Mesenchymal stem cell (in vitro differentiated cells and primary cell): Measurements from ENCODE around the gene NLGN4X.

Experiments
- DNase-seq: peaks from one replicate; pipeline ENCODE4 v3.0.0-alpha.2; 2013
- H2AFZ ChIP-seq: one replicate; pipeline ENCODE4 v1.6.1; 2013; ENCODE audit warnings: low read depth, mild to moderate bottlenecking, control low read depth, inconsistent platforms, low read length, moderate library complexity
- H2AK5ac ChIP-seq: 2 replicates; pipeline ENCODE4 v1.6.1; 2013; ENCODE audit warnings: low read length, moderate library complexity, mild to moderate bottlenecking, inconsistent platforms; ENCODE audit not compliant: severe bottlenecking
- H2BK120ac ChIP-seq: one replicate; pipeline ENCODE4 v1.6.1; 2013; ENCODE audit warnings: low read depth, mild to moderate bottlenecking, inconsistent platforms, low read length, moderate library complexity
- H2BK12ac ChIP-seq, 2 experiments: one replicate each; pipeline ENCODE4 v1.6.1; 2013; ENCODE audit warnings: inconsistent platforms in 2 of 2, low read length in 2 of 2, mild to moderate bottlenecking in 2 of 2, moderate library complexity in 2 of 2, control low read depth in 1 of 2
- H2BK15ac ChIP-seq: one replicate; pipeline ENCODE4 v1.6.1; 2013; ENCODE audit warnings: mild to moderate bottlenecking, low read depth, inconsistent platforms; ENCODE audit not compliant: poor library complexity, severe bottlenecking
- H2BK5ac ChIP-seq: 2 replicates; pipeline ENCODE4 v1.6.1; 2013; ENCODE audit warnings: low read depth, mild to moderate bottlenecking, low read length, control low read depth, inconsistent platforms; ENCODE audit not compliant: poor library complexity, severe bottlenecking
- H3K14ac ChIP-seq, 2 experiments: one replicate each; pipeline ENCODE4 v1.6.1; 2013; ENCODE audit warnings: inconsistent platforms in 2 of 2, low read length in 2 of 2, control low read depth in 1 of 2, mild to moderate bottlenecking in 1 of 2, moderate library complexity in 1 of 2
- H3K18ac ChIP-seq, 2 experiments: one replicate each; pipeline ENCODE4 v1.6.1; 2013; ENCODE audit warnings: inconsistent platforms in 2 of 2, low read length in 2 of 2, control low read depth in 1 of 2, low read depth in 1 of 2, mild to moderate bottlenecking in 1 of 2
- H3K23ac ChIP-seq, 2 experiments: one replicate each; pipeline ENCODE4 v1.6.1; 2013; ENCODE audit warnings: inconsistent platforms in 2 of 2, low read length in 2 of 2, mild to moderate bottlenecking in 2 of 2, moderate library complexity in 2 of 2, control low read depth in 1 of 2
- H3K27ac ChIP-seq: 2 replicates; pipeline ENCODE4 v1.5.1; 2013; ENCODE audit warnings: mild to moderate bottlenecking, moderate library complexity, low read length, control low read depth, inconsistent platforms; ENCODE audit not compliant: poor library complexity, severe bottlenecking
- H3K27me3 ChIP-seq, 2 experiments: 2 replicates each; pipeline versions ENCODE4 v1.6.1 to v1.7.0; 2013; ENCODE audit warnings: low read length in 2 of 2, mild to moderate bottlenecking in 2 of 2, moderate library complexity in 2 of 2, control low read depth in 1 of 2, inconsistent platforms in 1 of 2; ENCODE audit not compliant: control insufficient read depth in 1 of 2, insufficient read depth in 1 of 2
- H3K36me3 ChIP-seq, 2 experiments: 2 replicates each; pipeline versions ENCODE4 v1.6.1 to v1.7.0; 2013; ENCODE audit warnings: low read length in 2 of 2, control low read depth in 1 of 2, inconsistent platforms in 1 of 2, low read depth in 1 of 2, mild to moderate bottlenecking in 1 of 2; ENCODE audit not compliant: insufficient read depth in 2 of 2, control insufficient read depth in 1 of 2
- H3K4ac ChIP-seq, 2 experiments: one replicate each; pipeline ENCODE4 v1.6.1; 2013; ENCODE audit warnings: inconsistent platforms in 2 of 2, low read length in 2 of 2, mild to moderate bottlenecking in 2 of 2, moderate library complexity in 2 of 2, control low read depth in 1 of 2, low read depth in 1 of 2
- H3K4me1 ChIP-seq: 2 replicates; pipeline ENCODE4 v1.6.1; 2013; ENCODE audit warnings: low read depth, low read length, control low read depth; ENCODE audit not compliant: control insufficient read depth, insufficient read depth
- H3K4me2 ChIP-seq: 2 replicates; pipeline ENCODE4 v1.6.1; 2013; ENCODE audit warnings: low read length, mild to moderate bottlenecking, inconsistent platforms; ENCODE audit not compliant: poor library complexity, severe bottlenecking
- H3K4me3 ChIP-seq, 2 experiments: 2 replicates each; pipeline versions ENCODE4 v1.5.1 to v1.7.0; 2013; ENCODE audit warnings: low read length in 2 of 2, mild to moderate bottlenecking in 2 of 2, control low read depth in 1 of 2, low read depth in 1 of 2; ENCODE audit not compliant: insufficient read depth in 1 of 2
- H3K79me1 ChIP-seq: replicated peaks from 2 replicates; pipeline ENCODE4 v1.6.1; 2013; ENCODE audit warnings: mild to moderate bottlenecking, control low read depth, low read length, inconsistent platforms; ENCODE audit not compliant: poor library complexity, severe bottlenecking
- H3K9ac ChIP-seq: 2 replicates; pipeline ENCODE4 v1.7.0; 2013; ENCODE audit warnings: mild to moderate bottlenecking, low read length, moderate library complexity
- H3K9me3 ChIP-seq: 2 replicates; pipeline ENCODE4 v1.7.0; 2013; ENCODE audit warnings: mild to moderate bottlenecking, low read length; ENCODE audit not compliant: control insufficient read depth
- H4K8ac ChIP-seq: one replicate; pipeline ENCODE4 v1.6.1; 2013; ENCODE audit warnings: inconsistent platforms, mild to moderate bottlenecking, low read length, moderate library complexity
- H4K91ac ChIP-seq: one replicate; pipeline ENCODE4 v1.6.1; 2013; ENCODE audit warnings: mild to moderate bottlenecking, low read length, inconsistent platforms
- WGBS: methylation state at CpG from one replicate; pipeline ENCODE4 v1.1.7; 2013; ENCODE audit warnings: mixed read lengths; 5-methylcytosine and 5-hydroxymethylcytosine counted together

The NLGN4X gene

DNA sequence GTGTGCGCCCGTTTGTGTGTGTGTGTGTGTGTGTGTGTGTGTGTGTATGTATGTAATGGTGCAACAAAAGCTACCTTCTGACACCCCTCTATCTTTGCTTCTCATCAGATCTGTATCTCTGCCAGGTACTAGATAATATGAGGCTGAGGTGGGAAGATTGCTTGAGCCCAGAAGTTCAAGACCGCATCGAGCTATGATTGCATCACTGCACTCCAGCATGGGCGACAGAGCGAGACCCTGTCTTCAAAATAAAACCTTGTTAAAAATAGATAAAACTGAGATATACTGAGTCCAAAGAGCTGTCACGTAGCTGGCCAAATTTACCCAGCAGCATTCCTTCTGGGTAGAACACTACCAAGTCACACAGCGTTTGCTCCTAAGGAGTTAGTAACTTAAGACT lies 18.4 kb downstream of the NLGN4X start:
- Histone ChIP-seq H3K18ac (no peak overlapping the region), H4K91ac (no peak overlapping the region), H3K79me1 (no peaks in the 10 kb centered on the region), H3K9ac (no peak overlapping the region), H2BK15ac (no peak overlapping the region), H3K14ac (no peak overlapping the region), H2BK120ac (no peak overlapping the region), H3K4me3 (no peak overlapping the region), H3K27ac (no peak overlapping the region), H4K8ac (no peak overlapping the region), H3K27me3 (no peaks in the 10 kb centered on the region), H3K36me3 (no peaks in the 10 kb centered on the region), H3K4me1 (no peaks in the 10 kb centered on the region), H3K4ac (no peak overlapping the region), H2AFZ (no peak overlapping the region), H2BK12ac (no peak overlapping the region), H2BK5ac (no peak overlapping the region), H2AK5ac (no peak overlapping the region), H3K23ac (no peak overlapping the region), H3K4me2 (no peak overlapping the region), H3K9me3 (no peaks in the 10 kb centered on the region)
- no peak for DNase-seq
- 67% methylated on average over 1 of the region's 8 CpGs for WGBS

DNA sequence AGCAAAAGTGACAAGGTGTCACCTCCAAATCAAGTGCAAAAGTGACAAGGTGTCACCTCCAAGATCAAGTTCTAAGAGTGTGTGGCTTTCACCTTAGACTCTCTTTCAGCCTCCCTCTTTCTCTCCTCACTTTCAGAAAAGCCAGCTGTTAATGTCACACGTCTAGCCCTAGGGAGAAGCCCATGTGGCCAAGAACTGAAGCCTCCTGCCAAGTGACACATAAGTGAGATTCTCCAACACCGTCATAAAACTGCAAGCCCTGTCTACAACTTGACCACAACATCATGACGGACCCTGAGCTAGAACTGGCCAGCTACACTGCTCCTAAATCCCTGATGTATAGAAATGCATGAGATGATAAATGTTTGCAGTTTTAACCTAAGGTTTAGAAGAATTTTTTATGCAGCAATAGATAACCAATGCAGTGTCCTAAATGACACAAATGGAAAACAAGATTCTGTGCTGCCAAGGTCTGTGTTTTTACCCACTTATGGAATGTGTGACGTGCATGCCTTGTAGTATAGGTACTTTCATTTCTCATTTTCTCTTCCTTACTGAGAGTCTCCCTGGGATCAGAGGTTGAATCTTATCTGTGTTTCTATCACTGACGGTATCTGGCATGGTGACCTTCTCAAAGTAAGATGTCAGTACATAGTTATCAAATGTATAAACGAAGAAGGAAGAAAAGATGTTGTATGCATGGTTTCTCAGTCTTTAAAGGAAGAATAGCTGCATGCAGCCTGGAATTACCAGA lies 25.0 kb downstream of the NLGN4X start:
- Histone ChIP-seq H4K91ac (no peak overlapping the region), H3K4me2 (no peak overlapping the region), H3K36me3 (no peaks in the 10 kb centered on the region), H3K18ac (no peak overlapping the region), H2AK5ac (no peak overlapping the region), H3K4me1 (no peaks in the 10 kb centered on the region), H3K27ac (no peak overlapping the region), H2BK5ac (no peak overlapping the region), H3K4ac (no peak overlapping the region), H3K27me3 (no peaks in the 10 kb centered on the region), H3K23ac (no peak overlapping the region), H4K8ac (no peak overlapping the region), H2BK120ac (no peak overlapping the region), H3K9ac (no peak overlapping the region), H2BK12ac (no peak overlapping the region), H2AFZ (no peak overlapping the region), H2BK15ac (no peak overlapping the region), H3K4me3 (no peak overlapping the region), H3K79me1 (no peaks in the 10 kb centered on the region), H3K14ac (no peak overlapping the region), H3K9me3 (peaks cover 3% of the 10 kb centered on the region)
- 56% methylated on average over 3 of the region's 6 CpGs for WGBS
- no peak for DNase-seq

DNA sequence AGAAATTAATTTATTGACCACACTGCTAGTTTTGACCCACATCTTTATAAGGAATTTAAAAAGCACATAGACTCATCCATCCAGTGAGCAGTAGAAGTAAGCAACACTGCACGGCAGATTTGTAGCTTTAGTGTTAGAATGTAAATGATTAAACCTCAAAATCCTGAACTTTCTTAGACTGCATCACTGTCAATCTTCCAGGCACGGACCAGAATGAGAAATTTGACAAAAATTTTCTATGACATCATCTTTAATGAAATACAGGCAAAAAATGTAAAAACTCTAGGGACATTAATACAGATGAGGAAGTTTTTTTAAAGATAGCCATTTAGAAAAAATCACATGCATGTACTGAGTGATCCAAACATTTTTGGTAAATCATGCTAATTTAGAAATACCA lies 29.2 kb downstream of the NLGN4X start:
- H3K18ac ChIP-seq: no peak overlapping the region
- no peaks in the 10 kb centered on the region for H3K27me3 ChIP-seq
- no peak overlapping the region for H2AFZ ChIP-seq
- H2BK120ac ChIP-seq: no peak overlapping the region
- H3K14ac ChIP-seq: no peak overlapping the region
- no peak overlapping the region for H3K4me3 ChIP-seq
- no peak overlapping the region for H4K8ac ChIP-seq
- H3K23ac ChIP-seq: no peak overlapping the region
- H2BK15ac ChIP-seq: no peak overlapping the region
- DNase-seq: no peak
- no CpG with 5 or more reads among the region's 2 CpGs for WGBS
- no peak overlapping the region for H3K27ac ChIP-seq
- no peaks in the 10 kb centered on the region for H3K4me1 ChIP-seq
- no peak overlapping the region for H2BK5ac ChIP-seq
- peaks cover 15% of the 10 kb centered on the region for H3K9me3 ChIP-seq
- no peak overlapping the region for H3K4ac ChIP-seq
- H3K79me1 ChIP-seq: no peaks in the 10 kb centered on the region
- no peak overlapping the region for H3K4me2 ChIP-seq
- no peaks in the 10 kb centered on the region for H3K36me3 ChIP-seq
- no peak overlapping the region for H2BK12ac ChIP-seq
- no peak overlapping the region for H3K9ac ChIP-seq
- no peak overlapping the region for H4K91ac ChIP-seq
- no peak overlapping the region for H2AK5ac ChIP-seq

DNA sequence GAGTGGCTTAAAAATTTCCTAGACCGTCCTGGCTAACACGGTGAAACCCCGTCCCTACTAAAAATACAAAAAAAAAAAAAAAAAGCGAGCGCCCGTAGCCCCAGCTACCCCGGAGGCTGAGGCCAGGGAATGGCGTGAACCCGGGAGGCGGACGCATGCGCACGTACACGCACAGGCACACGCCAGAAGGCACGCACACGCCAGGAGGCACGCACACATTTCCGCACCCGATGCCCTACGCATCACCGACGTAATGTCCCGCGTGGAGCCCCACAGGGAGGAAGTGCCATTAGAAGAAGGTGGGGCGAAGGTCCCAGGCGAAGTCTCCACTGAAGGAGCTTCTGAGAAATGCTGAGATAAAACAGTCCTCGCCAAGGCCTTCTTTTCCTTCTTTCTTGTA lies 41.4 kb downstream of the NLGN4X start:
- no peak overlapping the region for H3K18ac ChIP-seq
- no peak overlapping the region for H4K91ac ChIP-seq
- no peak overlapping the region for H3K14ac ChIP-seq
- no peak overlapping the region for H3K27ac ChIP-seq
- H2BK15ac ChIP-seq: no peak overlapping the region
- H3K4me1 ChIP-seq: no peaks in the 10 kb centered on the region
- H3K9ac ChIP-seq: no peak overlapping the region
- no peak overlapping the region for H3K4ac ChIP-seq
- peaks cover 4% of the 10 kb centered on the region for H3K9me3 ChIP-seq
- H2AK5ac ChIP-seq: no peak overlapping the region
- 97% methylated on average over 21 of the region's 28 CpGs for WGBS
- H2AFZ ChIP-seq: no peak overlapping the region
- H3K79me1 ChIP-seq: no peaks in the 10 kb centered on the region
- H2BK120ac ChIP-seq: no peak overlapping the region
- H3K4me3 ChIP-seq: no peak overlapping the region
- no peaks in the 10 kb centered on the region for H3K36me3 ChIP-seq
- H3K27me3 ChIP-seq: no peaks in the 10 kb centered on the region
- H2BK12ac ChIP-seq: no peak overlapping the region
- no peak for DNase-seq
- H4K8ac ChIP-seq: no peak overlapping the region
- no peak overlapping the region for H2BK5ac ChIP-seq
- H3K4me2 ChIP-seq: no peak overlapping the region
- no peak overlapping the region for H3K23ac ChIP-seq
